ENCODE results near the gene CDH13. TPM values are rescaled to one million over a fixed set of nuclear protein-coding genes. Genes with fewer than 3 reads are reported as not detected.

CDH13 gene
- total RNA-seq, 1 experiment from 2014 or later: 49.3 TPM

DNA sequence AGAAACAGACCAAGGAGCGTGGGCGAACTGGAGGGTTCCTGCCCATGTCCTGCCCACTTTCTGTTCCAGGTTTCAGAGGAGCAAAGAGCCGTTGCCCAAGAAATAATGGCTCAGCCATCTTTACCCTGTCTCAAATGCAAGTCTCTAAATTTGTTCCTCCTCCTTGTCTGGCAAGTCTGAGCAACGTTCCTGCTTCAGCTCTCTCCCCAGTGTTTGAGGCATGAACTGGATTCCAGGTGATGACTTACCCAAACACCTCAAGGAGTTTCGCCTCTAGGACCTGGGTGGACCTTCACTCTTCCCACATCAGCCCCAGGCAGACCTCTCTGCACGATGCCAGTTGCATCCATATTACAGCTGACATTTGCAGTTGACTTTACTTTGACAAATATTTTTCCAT lies 659.2 kb downstream of the CDH13 start:
- BruUV-seq (replicated peaks): no TSS peak
- no peak for DNase-seq (ENCODE audit: unreplicated experiment)
- Mint-ChIP-seq H3K9me3 (ENCODE audit: unreplicated experiment) (no peaks in the 10 kb centered on the region), H3K27me3 (ENCODE audit: insufficient read depth, unreplicated experiment) (no peaks in the 10 kb centered on the region), H3K27ac (ENCODE audit: low read depth, unreplicated experiment) (no peak overlapping the region), H3K4me1 (ENCODE audit: insufficient read depth, unreplicated experiment) (no peaks in the 10 kb centered on the region), H3K4me3 (ENCODE audit: unreplicated experiment) (no peak overlapping the region), H3K36me3 (ENCODE audit: insufficient read depth, unreplicated experiment) (no peaks in the 10 kb centered on the region)
- ChIA-PET POLR2A (no interaction called here), CTCF (no interaction called here)
- intact Hi-C loops (cut with micrococcal nuclease): no loop called here
- TF ChIP-seq, protein P1, sequence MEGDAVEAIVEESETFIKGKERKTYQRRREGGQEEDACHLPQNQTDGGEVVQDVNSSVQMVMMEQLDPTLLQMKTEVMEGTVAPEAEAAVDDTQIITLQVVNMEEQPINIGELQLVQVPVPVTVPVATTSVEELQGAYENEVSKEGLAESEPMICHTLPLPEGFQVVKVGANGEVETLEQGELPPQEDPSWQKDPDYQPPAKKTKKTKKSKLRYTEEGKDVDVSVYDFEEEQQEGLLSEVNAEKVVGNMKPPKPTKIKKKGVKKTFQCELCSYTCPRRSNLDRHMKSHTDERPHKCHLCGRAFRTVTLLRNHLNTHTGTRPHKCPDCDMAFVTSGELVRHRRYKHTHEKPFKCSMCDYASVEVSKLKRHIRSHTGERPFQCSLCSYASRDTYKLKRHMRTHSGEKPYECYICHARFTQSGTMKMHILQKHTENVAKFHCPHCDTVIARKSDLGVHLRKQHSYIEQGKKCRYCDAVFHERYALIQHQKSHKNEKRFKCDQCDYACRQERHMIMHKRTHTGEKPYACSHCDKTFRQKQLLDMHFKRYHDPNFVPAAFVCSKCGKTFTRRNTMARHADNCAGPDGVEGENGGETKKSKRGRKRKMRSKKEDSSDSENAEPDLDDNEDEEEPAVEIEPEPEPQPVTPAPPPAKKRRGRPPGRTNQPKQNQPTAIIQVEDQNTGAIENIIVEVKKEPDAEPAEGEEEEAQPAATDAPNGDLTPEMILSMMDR (IDR thresholded peaks at IDR 0.05; ENCODE audit: unreplicated experiment): no peak

DNA sequence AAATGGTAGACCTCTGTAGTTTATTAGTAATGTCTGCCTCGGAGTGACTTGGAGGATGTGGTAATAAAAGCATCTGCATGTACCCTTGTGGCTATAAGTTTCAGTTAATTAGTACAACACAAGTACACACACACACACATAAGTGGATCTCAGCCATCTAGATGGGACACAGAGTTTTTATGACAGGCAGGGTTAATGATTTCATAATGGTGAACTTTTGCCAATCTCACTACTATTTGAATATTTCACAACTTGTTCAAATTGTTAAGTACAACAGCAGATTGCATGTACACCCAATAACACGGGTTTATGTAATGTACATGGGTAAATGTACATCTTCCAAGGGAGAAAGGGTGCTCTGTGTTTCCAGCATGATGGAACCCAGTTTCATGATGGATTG lies 669.7 kb downstream of the CDH13 start:
- Mint-ChIP-seq H3K36me3 (ENCODE audit: insufficient read depth, unreplicated experiment) (no peaks in the 10 kb centered on the region), H3K27ac (ENCODE audit: low read depth, unreplicated experiment) (no peak overlapping the region), H3K4me3 (ENCODE audit: unreplicated experiment) (no peak overlapping the region), H3K4me1 (ENCODE audit: insufficient read depth, unreplicated experiment) (peaks cover 11% of the 10 kb centered on the region), H3K27me3 (ENCODE audit: insufficient read depth, unreplicated experiment) (no peaks in the 10 kb centered on the region), H3K9me3 (ENCODE audit: unreplicated experiment) (no peaks in the 10 kb centered on the region)
- TF ChIP-seq, protein P1 (IDR thresholded peaks at IDR 0.05; ENCODE audit: unreplicated experiment): no peak
- BruUV-seq (replicated peaks): no TSS peak
- DNase-seq (ENCODE audit: unreplicated experiment): peak; percentile 2
- intact Hi-C loops (cut with micrococcal nuclease): no loop called here
- ChIA-PET POLR2A (no interaction called here), CTCF (interaction anchor here (1.7 kb wide), 1 partner anchor 60 kb away, joined by 4 read pairs; no protein-coding TSS in a partner anchor)

DNA sequence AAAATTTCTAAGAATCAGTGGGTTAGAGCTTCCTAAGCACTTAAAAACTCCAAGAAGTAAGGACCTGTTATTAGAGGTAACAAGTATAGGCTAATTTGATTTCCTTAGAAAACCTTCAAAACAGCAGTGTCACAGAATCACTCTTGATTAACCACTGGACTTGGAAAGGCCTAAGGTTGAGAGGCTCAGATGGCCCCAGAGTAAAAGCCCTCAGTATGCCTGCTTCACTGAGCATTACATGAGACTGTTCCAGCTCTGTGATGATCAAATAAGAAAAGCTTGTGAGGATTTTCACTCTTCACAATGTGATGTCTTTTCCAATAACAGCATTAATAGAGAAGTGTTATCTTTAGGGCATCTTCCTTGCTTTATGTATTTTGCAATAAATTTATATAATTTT lies 671.8 kb downstream of the CDH13 start:
- H3K4me1 Mint-ChIP-seq (ENCODE audit: insufficient read depth, unreplicated experiment): peaks cover 11% of the 10 kb centered on the region
- no peaks in the 10 kb centered on the region for H3K36me3 Mint-ChIP-seq (ENCODE audit: insufficient read depth, unreplicated experiment)
- intact Hi-C loops (cut with micrococcal nuclease): no loop called here
- H3K27me3 Mint-ChIP-seq (ENCODE audit: insufficient read depth, unreplicated experiment): no peaks in the 10 kb centered on the region
- no peak overlapping the region for H3K27ac Mint-ChIP-seq (ENCODE audit: low read depth, unreplicated experiment)
- DNase-seq (ENCODE audit: unreplicated experiment): no peak
- no TSS peak for BruUV-seq (replicated peaks)
- CTCF ChIA-PET: interaction anchor here (0.5 kb wide), 1 partner anchor 392 kb away, joined by 4 read pairs; no protein-coding TSS in a partner anchor
- POLR2A ChIA-PET: interaction anchor here (0.7 kb wide), 1 partner anchor 23 kb away, joined by 3 read pairs; no protein-coding TSS in a partner anchor
- TF ChIP-seq, protein P1 (IDR thresholded peaks at IDR 0.05; ENCODE audit: unreplicated experiment): no peak
- H3K4me3 Mint-ChIP-seq (ENCODE audit: unreplicated experiment): no peak overlapping the region
- H3K9me3 Mint-ChIP-seq (ENCODE audit: unreplicated experiment): no peaks in the 10 kb centered on the region

DNA sequence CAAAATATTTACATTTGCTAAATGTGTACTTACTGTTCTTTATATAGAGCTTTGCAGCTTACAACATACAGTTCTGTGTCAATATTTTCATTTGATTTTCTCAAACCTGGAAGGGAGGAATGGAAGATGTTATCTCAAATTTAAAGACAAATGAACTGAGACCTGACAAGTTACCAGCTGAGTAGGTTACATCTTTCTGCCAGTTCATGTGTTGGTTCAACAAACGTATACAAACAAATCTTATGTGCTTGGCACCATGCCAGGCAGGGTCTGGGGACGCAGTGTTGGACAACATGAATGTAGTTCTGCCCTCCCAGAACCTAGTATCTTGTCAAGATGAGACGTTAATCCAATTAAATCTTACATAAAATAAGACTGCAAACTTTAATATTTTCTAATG lies 673.6 kb downstream of the CDH13 start:
- BruUV-seq (replicated peaks): no TSS peak
- Mint-ChIP-seq H3K27me3 (ENCODE audit: insufficient read depth, unreplicated experiment) (no peaks in the 10 kb centered on the region), H3K4me3 (ENCODE audit: unreplicated experiment) (no peak overlapping the region), H3K4me1 (ENCODE audit: insufficient read depth, unreplicated experiment) (peaks cover 11% of the 10 kb centered on the region), H3K9me3 (ENCODE audit: unreplicated experiment) (no peaks in the 10 kb centered on the region), H3K27ac (ENCODE audit: low read depth, unreplicated experiment) (no peak overlapping the region), H3K36me3 (ENCODE audit: insufficient read depth, unreplicated experiment) (no peaks in the 10 kb centered on the region)
- TF ChIP-seq, protein P1 (IDR thresholded peaks at IDR 0.05; ENCODE audit: unreplicated experiment): no peak
- ChIA-PET CTCF (no interaction called here), POLR2A (no interaction called here)
- intact Hi-C loops (cut with micrococcal nuclease): no loop called here
- no peak for DNase-seq (ENCODE audit: unreplicated experiment)

Measured in MCF 10A (cell line).